ENCODE data around the gene PTPRN2. TPM values are rescaled to one million over a fixed set of nuclear protein-coding genes. Genes with fewer than 3 reads are reported as not detected.

The PTPRN2 gene
- total and polyA plus RNA-seq, 9 of the 15 experiments (the other 6 are each of a cell fraction or from before 2014, with no cell fraction given) = not detected

DNA sequence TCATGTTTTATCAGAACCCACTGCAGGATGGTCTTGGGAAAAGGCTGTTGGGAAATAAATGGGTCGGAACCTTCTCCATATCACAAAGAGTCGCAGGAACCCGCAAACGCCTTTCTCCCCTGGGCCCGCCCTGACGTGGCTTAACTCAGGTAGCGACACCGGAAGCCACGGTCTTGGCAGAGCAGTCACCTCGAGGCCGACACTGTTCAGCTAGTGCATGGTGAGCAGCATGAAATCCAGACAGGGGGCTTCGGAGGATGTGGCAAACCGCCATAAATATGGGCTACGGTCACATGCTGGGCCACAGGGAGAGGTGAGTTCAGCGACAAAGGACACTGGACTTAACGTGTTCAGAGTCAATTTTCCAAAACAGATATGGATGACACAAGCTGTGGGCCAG is 421.9 kb downstream of the PTPRN2 start:
- Histone ChIP-seq H3K79me2 (ENCODE audit: control insufficient read depth, insufficient read depth, low read length) (no peaks in the 10 kb centered on the region), H2AFZ (ENCODE audit: low read depth, low read length) (no peak overlapping the region), H3K27ac (ENCODE audit: extremely low read depth, low read depth, low read length) (no peak overlapping the region), H3K36me3 (ENCODE audit: control insufficient read depth, insufficient read depth, low read length) (no peaks in the 10 kb centered on the region), H3K9ac (ENCODE audit: insufficient read depth in 1 of 2, low read depth in 2 of 2, low read length in 2 of 2) (no peak overlapping the region), H3K9me1 (ENCODE audit: control insufficient read depth, insufficient read depth, low read length) (no peaks in the 10 kb centered on the region), H3K9me3 (replicated peaks; ENCODE audit: control insufficient read depth, insufficient read depth, low read depth, low read length) (no peaks in the 10 kb centered on the region), H3K4me1 (replicated peaks in 1 of 2; ENCODE audit: control insufficient read depth in 2 of 2, insufficient read depth in 2 of 2, low read length in 2 of 2) (no peaks in the 10 kb centered on the region), H3K4me3 (no peak overlapping the region), H4K20me1 (replicated peaks; ENCODE audit: control insufficient read depth, insufficient read depth, low read length) (no peaks in the 10 kb centered on the region), H3K4me2 (ENCODE audit: insufficient read depth, low read length) (no peak overlapping the region), H3K27me3 (ENCODE audit: control insufficient read depth in 2 of 2, insufficient read depth in 2 of 2, low read length in 2 of 2) (peaks cover 24 to 48% of the 10 kb centered on the region in 2 experiments; a peak in 4 of 5 replicates)
- in situ Hi-C loops (cut with MboI) (no loop called here), intact Hi-C loops (cut with micrococcal nuclease) (no loop called here)
- TF ChIP-seq ZNF449 (CRISPR knock-in tag; IDR thresholded peaks at IDR 0.05) (no peak), SETDB1 (IDR thresholded peaks at IDR 0.05; ENCODE audit: low read length) (no peak), CHCHD3 (CRISPR knock-in tag; IDR thresholded peaks at IDR 0.05) (no peak), BRD9 (IDR thresholded peaks at IDR 0.05; ENCODE audit: low read depth, partially characterized antibody) (no peak), BCOR (IDR thresholded peaks at IDR 0.05) (no peak), MLLT1 (IDR thresholded peaks at IDR 0.05) (no peak), ZBTB43 (CRISPR knock-in tag; IDR thresholded peaks at IDR 0.05) (no peak), MCM7 (IDR thresholded peaks at IDR 0.05) (no peak), ZNF408 (CRISPR knock-in tag; IDR thresholded peaks at IDR 0.05; ENCODE audit: low read depth) (no peak), NFYB (IDR thresholded peaks at IDR 0.05; ENCODE audit: extremely low read depth, insufficient read length) (no peak), FOXA1 (IDR thresholded peaks at IDR 0.05; ENCODE audit: borderline replicate concordance) (no peak), ELK1 (CRISPR knock-in tag; IDR thresholded peaks at IDR 0.05) (no peak)
- TF ChIP-seq, protein P1, sequence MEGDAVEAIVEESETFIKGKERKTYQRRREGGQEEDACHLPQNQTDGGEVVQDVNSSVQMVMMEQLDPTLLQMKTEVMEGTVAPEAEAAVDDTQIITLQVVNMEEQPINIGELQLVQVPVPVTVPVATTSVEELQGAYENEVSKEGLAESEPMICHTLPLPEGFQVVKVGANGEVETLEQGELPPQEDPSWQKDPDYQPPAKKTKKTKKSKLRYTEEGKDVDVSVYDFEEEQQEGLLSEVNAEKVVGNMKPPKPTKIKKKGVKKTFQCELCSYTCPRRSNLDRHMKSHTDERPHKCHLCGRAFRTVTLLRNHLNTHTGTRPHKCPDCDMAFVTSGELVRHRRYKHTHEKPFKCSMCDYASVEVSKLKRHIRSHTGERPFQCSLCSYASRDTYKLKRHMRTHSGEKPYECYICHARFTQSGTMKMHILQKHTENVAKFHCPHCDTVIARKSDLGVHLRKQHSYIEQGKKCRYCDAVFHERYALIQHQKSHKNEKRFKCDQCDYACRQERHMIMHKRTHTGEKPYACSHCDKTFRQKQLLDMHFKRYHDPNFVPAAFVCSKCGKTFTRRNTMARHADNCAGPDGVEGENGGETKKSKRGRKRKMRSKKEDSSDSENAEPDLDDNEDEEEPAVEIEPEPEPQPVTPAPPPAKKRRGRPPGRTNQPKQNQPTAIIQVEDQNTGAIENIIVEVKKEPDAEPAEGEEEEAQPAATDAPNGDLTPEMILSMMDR (IDR thresholded peaks at IDR 0.05 in 2 of 3, conservative IDR thresholded peaks at IDR 0.05 in 1 of 3; ENCODE audit: insufficient read depth in 2 of 3, low read depth in 1 of 3, low read length in 3 of 3) = no peak
- TF ChIP-seq, protein P2, sequence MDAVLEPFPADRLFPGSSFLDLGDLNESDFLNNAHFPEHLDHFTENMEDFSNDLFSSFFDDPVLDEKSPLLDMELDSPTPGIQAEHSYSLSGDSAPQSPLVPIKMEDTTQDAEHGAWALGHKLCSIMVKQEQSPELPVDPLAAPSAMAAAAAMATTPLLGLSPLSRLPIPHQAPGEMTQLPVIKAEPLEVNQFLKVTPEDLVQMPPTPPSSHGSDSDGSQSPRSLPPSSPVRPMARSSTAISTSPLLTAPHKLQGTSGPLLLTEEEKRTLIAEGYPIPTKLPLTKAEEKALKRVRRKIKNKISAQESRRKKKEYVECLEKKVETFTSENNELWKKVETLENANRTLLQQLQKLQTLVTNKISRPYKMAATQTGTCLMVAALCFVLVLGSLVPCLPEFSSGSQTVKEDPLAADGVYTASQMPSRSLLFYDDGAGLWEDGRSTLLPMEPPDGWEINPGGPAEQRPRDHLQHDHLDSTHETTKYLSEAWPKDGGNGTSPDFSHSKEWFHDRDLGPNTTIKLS (IDR thresholded peaks at IDR 0.05; ENCODE audit: borderline replicate concordance, low read depth) = no peak
- FAIRE-seq = no peak
- WGBS (ENCODE audit: insufficient coverage, low coverage, missing lambda C conversion rate) = 3% methylated on average over 16 of the region's 16 CpGs
- no peak for ATAC-seq
- ChIA-PET POLR2A (no interaction called here), CTCF (ENCODE audit: low intra/inter-chr PET ratio) (no interaction called here)
- no peak for DNase-seq (ENCODE audit: extremely low read depth in 1 of 4, low spot score in 3 of 4)
- BruUV-seq (replicated peaks) = no TSS peak
